HepG2 (cell line): Measurements from ENCODE around the gene TRPC4AP. TPM values are rescaled to one million over a fixed set of nuclear protein-coding genes. Genes with fewer than 3 reads are reported as not detected.
A peak's percentile ranks its signal among the peaks of the same experiment; 100 is the strongest.

Source experiments
- ATAC-seq: fragments of 200-7000 bp; cut with Tn5 transposase; 3 replicates; pipeline ENCODE4 v1.9.1; 2020; ENCODE audit warnings: mild to moderate bottlenecking, moderate library complexity
- BruUV-seq: library from RNA; stranded (reverse); fragments of 400-500 nt; replicated peaks from 2 replicates; lab custom pipeline; 2021; lab: Mats Ljungman, UMichigan
- CTCF ChIA-PET: fragments of 300-600 bp; formaldehyde crosslinking; extraction: SDS; loops from one replicate; lab custom pipeline; 2021; ENCODE audit warnings: low total read pairs, inconsistent platforms, low intra/inter-chr PET ratio; lab: Yijun Ruan, JAX
- POLR2A ChIA-PET: fragments of 350-600 bp; sonication (Branson Sonifier 250); formaldehyde crosslinking; loops from one replicate; lab custom pipeline; 2020; ENCODE audit warnings: antibody characterized with exemption, inconsistent platforms; lab: Yijun Ruan, JAX
- DNase-seq: peaks from one replicate; pipeline ENCODE4 v3.0.0-alpha.2; 2015; ENCODE audit warnings: low spot score
- FAIRE-seq: peaks from 3 replicates; lab custom pipeline; 2011; peaks lifted over from hg19 to GRCh38; lab: Jason Lieb, UNC
- H2AFZ ChIP-seq: one replicate; pipeline ENCODE4 v1.6.1; 2011; ENCODE audit warnings: low read length, inconsistent platforms
- H3K27ac ChIP-seq: fragments of 300-600 bp; 3 replicates; pipeline ENCODE4 v1.8.0; 2011; ENCODE audit warnings: mixed run types, mild to moderate bottlenecking, mixed read lengths, low read length, inconsistent platforms; ENCODE audit not compliant: insufficient read depth; ENCODE audit errors: extremely low read length
- H3K27me3 ChIP-seq, 2 experiments: fragments of 200-600 bp in 1 of 2; 2 replicates in 1 of 2; 3 replicates in 1 of 2; pipeline versions ENCODE4 v1.6.0 to v1.8.0; 2011; ENCODE audit warnings: low read length in 2 of 2, mild to moderate bottlenecking in 2 of 2, moderate library complexity in 2 of 2, inconsistent platforms in 1 of 2; ENCODE audit not compliant: insufficient read depth in 2 of 2, control insufficient read depth in 1 of 2
- H3K36me3 ChIP-seq, 2 experiments: fragments of 200-600 bp in 1 of 2; replicated peaks in 1 of 2; 2 replicates in 1 of 2; 3 replicates in 1 of 2; pipeline versions ENCODE4 v1.5.1 to v1.8.0; 2011; ENCODE audit warnings: low read length in 2 of 2, inconsistent platforms in 1 of 2; ENCODE audit not compliant: insufficient read depth in 2 of 2, control insufficient read depth in 1 of 2
- H3K4me1 ChIP-seq: 2 replicates; pipeline ENCODE4 v1.5.1; 2012; ENCODE audit warnings: low read length, inconsistent platforms; ENCODE audit not compliant: insufficient read depth
- H3K4me2 ChIP-seq: 2 replicates; pipeline ENCODE4 v1.6.0; 2011; ENCODE audit warnings: low read depth, low read length, inconsistent platforms
- H3K4me3 ChIP-seq, 3 experiments: fragments of 200-600 bp in 1 of 3; sonication (generic), shearing (Covaris generic) in 1 of 3; replicated peaks in 1 of 3; 2 replicates each; pipeline ENCODE4 v1.5.1; 2011 to 2016; ENCODE audit warnings: low read length in 3 of 3, inconsistent platforms in 2 of 3, low read depth in 2 of 3, mild to moderate bottlenecking in 2 of 3, control low read depth in 1 of 3, mixed read lengths in 1 of 3; ENCODE audit not compliant: insufficient read depth in 1 of 3
- H3K79me2 ChIP-seq: one replicate; pipeline ENCODE4 v1.6.1; 2011; ENCODE audit warnings: low read length, inconsistent platforms; ENCODE audit not compliant: insufficient read depth
- H3K9ac ChIP-seq: 2 replicates; pipeline ENCODE4 v1.6.0; 2011; ENCODE audit warnings: mild to moderate bottlenecking, low read depth, low read length, inconsistent platforms; ENCODE audit not compliant: insufficient read depth
- H3K9me3 ChIP-seq: 2 replicates; pipeline ENCODE4 v1.5.1; 2012; ENCODE audit warnings: mild to moderate bottlenecking, low read length
- H4K20me1 ChIP-seq: 2 replicates; pipeline ENCODE4 v1.6.0; 2011; ENCODE audit warnings: inconsistent platforms, mild to moderate bottlenecking, low read length, moderate library complexity; ENCODE audit not compliant: insufficient read depth
- CERS6 ChIP-seq: sonication (generic); formaldehyde crosslinking; IDR thresholded peaks from 2 replicates; pipeline ENCODE4 v1.5.0; 2020; ENCODE audit warnings: missing genetic modification reagents
- FOXK1 ChIP-seq: sonication (generic); formaldehyde crosslinking; IDR thresholded peaks from 2 replicates; pipeline ENCODE4 v1.4.0; 2020; ENCODE audit warnings: low read depth, missing genetic modification reagents, borderline replicate concordance
- GABPA ChIP-seq, 2 experiments: IDR thresholded peaks; 2 replicates each; pipeline ENCODE4 v1.6.1; 2011 to 2016; ENCODE audit warnings: low read depth in 2 of 2, low read length in 1 of 2, missing biosample characterization in 1 of 2, missing genetic modification characterization in 1 of 2
- RAD21 ChIP-seq: fragments of 450-650 bp; formaldehyde crosslinking; IDR thresholded peaks from 2 replicates; pipeline ENCODE4 v1.5.0; 2020; ENCODE audit warnings: mild to moderate bottlenecking
- ZNF317 ChIP-seq: sonication (generic); formaldehyde crosslinking; IDR thresholded peaks from 2 replicates; pipeline ENCODE4 v1.5.0; 2020; ENCODE audit warnings: mild to moderate bottlenecking, missing genetic modification reagents
- ZNF576 ChIP-seq: sonication (generic); formaldehyde crosslinking; IDR thresholded peaks from 2 replicates; pipeline ENCODE4 v1.4.0; 2020; ENCODE audit warnings: mild to moderate bottlenecking, missing genetic modification reagents
- WGBS: methylation state at CpG from one replicate; pipeline ENCODE4 v1.1.6; 2017; ENCODE audit warnings: low lambda C conversion rate; 5-methylcytosine and 5-hydroxymethylcytosine counted together
- in situ Hi-C: cut with HindIII; loops from 2 replicates; pipeline ENCODE4 v1.10.0; 2017; ENCODE audit warnings: low pct_unique_long_range_greater_than_20kb; ENCODE audit not compliant: extremely low pct_ligation_motif_present
- intact Hi-C: fragments of 100-400 bp; cut with micrococcal nuclease; formaldehyde crosslinking; loops from one replicate; pipeline ENCODE4 v1.10.0; 2022; ENCODE audit not compliant: unreplicated experiment
- polyA plus RNA-seq, 8 experiments: library from polyadenylated mRNA; depleted of rRNA in 3 of 8; stranded (reverse) in 7 of 8; unstranded in 1 of 8; fragments of >200 nt; fragmentation: Illumina TruSeq in 4 of 8; extraction: Trizol in 4 of 8; gene quantifications; 2 replicates each; pipeline versions ENCODE4 v1.2.1 to v1.2.3, GENCODE V29; 2011 to 2016; ENCODE audit warnings: low read depth in 4 of 8, missing spikeins in 1 of 8, mixed read lengths in 1 of 8; ENCODE audit not compliant: insufficient read depth in 1 of 8
- total RNA-seq, 5 experiments: library from RNA; depleted of rRNA; stranded (reverse); fragments of >200 nt; fragmentation: Illumina TruSeq; extraction: Trizol; gene quantifications; 2 replicates each; pipeline ENCODE4 v1.2.3, GENCODE V29; 2016; ENCODE audit warnings: low read depth in 1 of 5

Gene TRPC4AP
- total and polyA plus RNA-seq, 2 of the 13 experiments (the other 11 are each of a cell fraction or from before 2014, with no cell fraction given) = 136 to 137 TPM

GRCh38 chr20:35004749-35005462 is 87.7 kb downstream of the TRPC4AP start:
- Histone ChIP-seq H2AFZ (no peak overlapping the region), H3K36me3 (peaks cover 84 to 99% of the 10 kb centered on the region in 2 experiments), H3K4me2 (no peak overlapping the region), H3K9me3 (no peaks in the 10 kb centered on the region), H4K20me1 (no peaks in the 10 kb centered on the region; the same call in 1 of the 2 replicates), H3K79me2 (no peaks in the 10 kb centered on the region), H3K4me1 (peaks cover 11% of the 10 kb centered on the region), H3K4me3 (no peak overlapping the region), H3K27me3 (no peaks in the 10 kb centered on the region), H3K9ac (no peak overlapping the region), H3K27ac (no peak overlapping the region)
- POLR2A ChIA-PET = no interaction called here
- FAIRE-seq (no peak), DNase-seq (no peak), ATAC-seq (no peak)
- no TSS peak for BruUV-seq
- in situ Hi-C loops = no loop called here
- intact Hi-C loops = no loop called here
- TF ChIP-seq ZNF576 (CRISPR knock-in tag) (no peak), CERS6 (no peak), FOXK1 (no peak), RAD21 (CRISPR knock-in tag) (0 out of 2 replicates have a peak, but pooled peaks have one; percentile 8), ZNF317 (CRISPR knock-in tag) (no peak), GABPA (IDR thresholded peaks at IDR 0.05; ENCODE audit: low read depth, low read length) (peak; percentile 4; the same call in 1 of the 2 replicates), GABPA (CRISPR knock-in tag; IDR thresholded peaks at IDR 0.05; ENCODE audit: low read depth) (no peak)
- WGBS = 93% methylated on average over 20 of the region's 20 CpGs
- CTCF ChIA-PET = no interaction called here
